ENCODE data around the gene RIMBP2. TPM values are rescaled to one million over a fixed set of nuclear protein-coding genes. Genes with fewer than 3 reads are reported as not detected.
"Not testable (repeated sequence)": the region's sequence is repeated elsewhere in the genome, so short reads cannot be mapped to it uniquely, and the experiment has no call there.

The RIMBP2 gene
- total and polyA plus RNA-seq, 11 donors: 2.1 TPM; not detected in 10

GRCh38 chr12:130689408-130690405 lies 26.4 kb downstream of the RIMBP2 start:
- no peak for ATAC-seq
- H3K27me3 ChIP-seq: peaks cover 0 to 33% (median 10%) of the 10 kb centered on the region in 9 donors
- intact Hi-C loops (cut with DNase I): no loop called here
- no peaks in the 10 kb centered on the region for H3K4me1 ChIP-seq
- H3K4me3 ChIP-seq: no peak overlapping the region
- DNase-seq: no peak
- H3K36me3 ChIP-seq: no peaks in the 10 kb centered on the region
- no peaks in the 10 kb centered on the region for H3K9me3 ChIP-seq
- H3K27ac ChIP-seq: no peak overlapping the region
- TF ChIP-seq, protein P1, sequence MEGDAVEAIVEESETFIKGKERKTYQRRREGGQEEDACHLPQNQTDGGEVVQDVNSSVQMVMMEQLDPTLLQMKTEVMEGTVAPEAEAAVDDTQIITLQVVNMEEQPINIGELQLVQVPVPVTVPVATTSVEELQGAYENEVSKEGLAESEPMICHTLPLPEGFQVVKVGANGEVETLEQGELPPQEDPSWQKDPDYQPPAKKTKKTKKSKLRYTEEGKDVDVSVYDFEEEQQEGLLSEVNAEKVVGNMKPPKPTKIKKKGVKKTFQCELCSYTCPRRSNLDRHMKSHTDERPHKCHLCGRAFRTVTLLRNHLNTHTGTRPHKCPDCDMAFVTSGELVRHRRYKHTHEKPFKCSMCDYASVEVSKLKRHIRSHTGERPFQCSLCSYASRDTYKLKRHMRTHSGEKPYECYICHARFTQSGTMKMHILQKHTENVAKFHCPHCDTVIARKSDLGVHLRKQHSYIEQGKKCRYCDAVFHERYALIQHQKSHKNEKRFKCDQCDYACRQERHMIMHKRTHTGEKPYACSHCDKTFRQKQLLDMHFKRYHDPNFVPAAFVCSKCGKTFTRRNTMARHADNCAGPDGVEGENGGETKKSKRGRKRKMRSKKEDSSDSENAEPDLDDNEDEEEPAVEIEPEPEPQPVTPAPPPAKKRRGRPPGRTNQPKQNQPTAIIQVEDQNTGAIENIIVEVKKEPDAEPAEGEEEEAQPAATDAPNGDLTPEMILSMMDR (IDR thresholded peaks at IDR 0.05): no peak
- TF ChIP-seq POLR2A (IDR thresholded peaks at IDR 0.05): no peak
- 82 to 86% (median 84%) methylated on average over 21 to 24 of the region's 24 CpGs for WGBS, 4 donors

GRCh38 chr12:130688999-130689398 lies 27.1 kb downstream of the RIMBP2 start:
- H3K27me3 ChIP-seq: peaks cover 0 to 35% (median 10%) of the 10 kb centered on the region in 9 donors
- DNase-seq; H3K4me3 ChIP-seq; ATAC-seq; intact Hi-C loops (cut with DNase I); H3K4me1 ChIP-seq; H3K27ac ChIP-seq; H3K36me3 ChIP-seq; H3K9me3 ChIP-seq: not testable (repeated sequence)
- 86 to 92% (median 88%) methylated on average over 16 of the region's 16 CpGs for WGBS, 4 donors

GRCh38 chr12:130687796-130688778 lies 28.0 kb downstream of the RIMBP2 start:
- H3K27me3 ChIP-seq: peaks cover 0 to 40% (median 10%) of the 10 kb centered on the region in 9 donors
- no peak overlapping the region for H3K4me3 ChIP-seq
- DNase-seq (no peak), ATAC-seq (no peak)
- H3K27ac ChIP-seq: no peak overlapping the region
- WGBS, 4 donors: 75 to 83% (median 80%) methylated on average over 20 of the region's 20 CpGs
- intact Hi-C loops (cut with DNase I): no loop called here
- H3K36me3 ChIP-seq: no peaks in the 10 kb centered on the region
- H3K9me3 ChIP-seq: no peaks in the 10 kb centered on the region
- no peak for TF ChIP-seq POLR2A (IDR thresholded peaks at IDR 0.05)
- TF ChIP-seq, protein P1 (IDR thresholded peaks at IDR 0.05): no peak
- no peaks in the 10 kb centered on the region for H3K4me1 ChIP-seq

DNA sequence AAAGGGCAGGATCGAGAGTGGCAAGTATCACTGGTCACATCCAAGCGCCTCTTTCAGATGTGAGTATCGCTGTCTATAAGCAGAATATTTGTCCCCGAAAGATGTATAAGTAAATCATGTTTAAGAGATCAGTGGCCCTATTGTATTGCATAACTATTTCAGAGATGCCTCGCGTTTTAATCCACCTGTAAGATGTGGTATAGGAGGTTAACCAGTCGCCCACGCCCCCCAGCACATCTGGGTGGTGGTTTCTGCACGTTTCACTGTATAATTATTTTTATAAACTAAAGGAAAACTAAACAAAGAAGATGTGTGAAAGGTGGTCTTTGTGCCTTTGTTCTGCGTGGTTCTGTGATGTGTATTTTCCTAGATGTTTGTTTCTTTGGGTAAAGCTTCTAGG lies 28.9 kb downstream of the RIMBP2 start:
- 74 to 82% (median 79%) methylated on average over 10 of the region's 10 CpGs for WGBS, 4 donors
- H3K4me3 ChIP-seq: no peak overlapping the region
- peaks cover 0 to 40% (median 13%) of the 10 kb centered on the region in 9 donors for H3K27me3 ChIP-seq
- H3K36me3 ChIP-seq: no peaks in the 10 kb centered on the region
- no peak for ATAC-seq
- no peak for TF ChIP-seq POLR2A (IDR thresholded peaks at IDR 0.05)
- TF ChIP-seq, protein P1 (IDR thresholded peaks at IDR 0.05): no peak
- H3K27ac ChIP-seq: no peak overlapping the region
- H3K4me1 ChIP-seq: no peaks in the 10 kb centered on the region
- intact Hi-C loops (cut with DNase I): no loop called here
- H3K9me3 ChIP-seq: no peaks in the 10 kb centered on the region
- DNase-seq: no peak
